HG02840 (cell line): ENCODE data around the gene UBE2B.

Source experiments
- ATAC-seq: cut with Tn5 transposase; IDR thresholded peaks from one replicate; pipeline ENCODE4 v1.9.1; 2021; ENCODE audit warnings: mild to moderate bottlenecking, moderate library complexity, moderate number of reproducible peaks; ENCODE audit not compliant: unreplicated experiment, low FRiP score

UBE2B gene

GRCh38 chr5:134436523-134437339, 65.4 kb downstream of the UBE2B start:
- no peak for ATAC-seq

DNA sequence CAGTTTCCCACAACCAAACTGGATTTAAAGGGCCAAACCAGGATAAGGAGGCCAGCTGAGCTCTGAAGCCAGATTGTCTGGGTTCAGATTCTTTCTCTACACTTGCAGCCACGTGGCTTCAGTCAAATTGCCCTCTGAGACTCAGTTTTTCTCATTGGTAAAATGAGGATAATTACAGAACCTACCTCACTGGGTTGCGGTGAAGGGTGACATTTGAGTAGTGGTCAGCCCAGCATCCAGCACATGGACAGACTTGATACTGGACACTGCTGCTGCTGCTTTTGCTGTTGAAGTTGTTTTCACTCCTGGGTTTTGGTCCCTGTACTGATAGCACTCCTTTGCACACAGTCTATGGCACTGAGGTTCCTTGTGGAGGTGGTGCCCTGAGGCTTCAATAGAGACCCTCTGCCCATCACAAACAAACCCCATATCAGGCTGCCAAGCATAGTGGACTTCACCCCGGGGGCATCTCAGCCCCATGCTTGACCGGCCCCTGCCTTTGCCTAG, 66.0 kb downstream of the UBE2B start:
- ATAC-seq, result no peak

DNA sequence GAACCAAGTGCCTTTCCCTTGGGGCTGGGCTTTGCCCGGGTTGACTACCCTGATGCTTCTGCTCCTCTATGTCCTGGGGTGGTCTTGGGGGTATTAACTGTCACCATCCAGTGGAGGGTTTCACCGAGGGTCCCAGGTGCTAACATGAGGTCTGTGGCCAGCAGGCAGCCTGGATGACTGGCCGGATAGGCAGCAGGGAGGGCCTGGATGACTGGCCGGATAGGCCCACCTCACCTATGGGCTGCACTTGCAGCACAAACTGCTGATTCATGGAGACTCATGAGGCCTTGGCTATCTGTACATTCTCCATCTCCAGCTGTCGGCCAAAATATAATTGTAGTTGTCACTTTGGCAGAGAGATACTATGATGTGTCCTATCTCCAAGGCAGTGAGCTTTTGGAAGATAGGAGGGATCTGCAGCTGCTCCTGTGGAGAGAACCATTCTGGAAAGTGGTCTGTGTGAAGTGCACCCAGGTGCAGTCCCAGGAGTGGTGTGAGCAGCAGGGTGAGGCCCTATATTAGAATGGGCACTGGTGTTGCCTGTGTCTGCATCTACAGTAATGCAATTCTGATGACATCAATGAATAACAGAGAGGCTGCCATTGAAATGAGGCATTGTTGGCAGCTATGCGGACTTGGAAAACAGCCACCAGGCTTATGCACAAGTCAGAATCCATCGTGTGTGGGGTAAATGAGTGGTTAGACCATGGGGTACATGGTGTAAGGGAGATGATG, 66.6 kb downstream of the UBE2B start:
- ATAC-seq, result no peak

GRCh38 chr5:134438721-134439123, 67.4 kb downstream of the UBE2B start:
- no peak for ATAC-seq

DNA sequence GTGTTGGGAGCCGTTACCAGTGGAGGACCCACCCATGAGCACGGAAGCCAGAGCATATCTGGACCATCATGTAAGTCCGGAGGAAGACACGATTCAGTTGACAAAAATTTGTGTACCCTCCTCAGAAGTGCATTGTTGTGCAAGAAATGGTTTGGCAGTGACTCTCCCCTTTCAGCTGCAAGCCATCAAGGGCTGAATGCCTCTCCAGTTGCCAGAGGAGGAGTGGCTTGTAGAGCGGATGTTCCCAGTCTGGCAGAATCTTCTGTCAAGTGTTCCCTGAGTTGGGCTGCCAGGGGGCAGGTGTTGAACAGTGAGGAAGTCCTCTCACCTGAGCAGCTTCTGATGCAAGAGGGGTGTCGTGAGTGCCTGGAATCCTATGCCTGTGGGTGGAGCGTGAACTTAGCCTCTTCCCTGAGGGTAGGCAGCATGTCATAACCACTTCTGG, 67.9 kb downstream of the UBE2B start:
- ATAC-seq, result no peak

- no peak for ATAC-seq
Measured at GRCh38 chr5:134440201-134440755, 68.9 kb downstream of the UBE2B start.
